Measurements from ENCODE around the gene CAPNS1. TPM values are rescaled to one million over a fixed set of nuclear protein-coding genes. Genes with fewer than 3 reads are reported as not detected.
"Not testable (repeated sequence)": the region's sequence is repeated elsewhere in the genome, so short reads cannot be mapped to it uniquely, and the experiment has no call there.

Gene CAPNS1
- total RNA-seq, 1 donor from 2014 or later, result 478 TPM

- Mint-ChIP-seq H3K4me1 (ENCODE audit: low read depth, unreplicated experiment) (no peaks in the 10 kb centered on the region), H3K27ac (ENCODE audit: unreplicated experiment) (no peak overlapping the region)
These were observed 42.9 kb downstream of the CAPNS1 start for GRCh38 chr19:36182612-36183244.

DNA sequence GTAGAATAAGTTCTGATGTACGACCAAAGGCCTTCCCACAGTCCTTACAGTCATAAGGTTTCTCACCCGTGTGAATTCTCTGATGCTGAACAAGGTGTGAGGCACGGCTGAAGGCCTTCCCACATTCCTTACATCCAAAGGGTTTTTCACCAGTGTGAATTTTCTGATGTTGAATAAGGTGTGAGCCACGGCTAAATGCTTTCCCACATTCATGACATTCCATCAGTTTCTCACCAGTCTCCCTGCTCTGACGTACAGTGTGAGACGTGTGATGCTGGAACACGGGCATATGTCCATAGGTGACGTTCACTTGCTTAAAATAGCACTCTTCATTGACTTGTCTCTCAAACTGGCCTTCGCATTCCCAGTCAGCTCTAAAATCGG lies 43.4 kb downstream of the CAPNS1 start:
- H3K27ac Mint-ChIP-seq (ENCODE audit: unreplicated experiment), result no peak overlapping the region
- TF ChIP-seq CTCF (IDR thresholded peaks at IDR 0.05; ENCODE audit: partially characterized antibody, unreplicated experiment), result no peak
- H3K4me3 Mint-ChIP-seq (ENCODE audit: unreplicated experiment), result no peak overlapping the region
- peaks cover 4% of the 10 kb centered on the region for H3K36me3 Mint-ChIP-seq (ENCODE audit: unreplicated experiment)
- no peak for DNase-seq
- peaks cover 2% of the 10 kb centered on the region for H3K9me3 Mint-ChIP-seq (ENCODE audit: unreplicated experiment)
- H3K4me1 Mint-ChIP-seq (ENCODE audit: low read depth, unreplicated experiment), result no peaks in the 10 kb centered on the region
- no peaks in the 10 kb centered on the region for H3K27me3 Mint-ChIP-seq (ENCODE audit: unreplicated experiment)

More at GRCh38 chr19:36182612-36183244, 42.9 kb downstream of the CAPNS1 start:
- Mint-ChIP-seq H3K27me3 (ENCODE audit: unreplicated experiment) (no peaks in the 10 kb centered on the region), H3K9me3 (ENCODE audit: unreplicated experiment) (peaks cover 2% of the 10 kb centered on the region), H3K4me3 (ENCODE audit: unreplicated experiment) (no peak overlapping the region), H3K36me3 (ENCODE audit: unreplicated experiment) (peaks cover 4% of the 10 kb centered on the region)
- no peak for DNase-seq
- no peak for TF ChIP-seq CTCF (IDR thresholded peaks at IDR 0.05; ENCODE audit: partially characterized antibody, unreplicated experiment)

- H3K4me1 Mint-ChIP-seq (ENCODE audit: low read depth, unreplicated experiment); H3K36me3 Mint-ChIP-seq (ENCODE audit: unreplicated experiment); H3K27ac Mint-ChIP-seq (ENCODE audit: unreplicated experiment); H3K9me3 Mint-ChIP-seq (ENCODE audit: unreplicated experiment); H3K27me3 Mint-ChIP-seq (ENCODE audit: unreplicated experiment); H3K4me3 Mint-ChIP-seq (ENCODE audit: unreplicated experiment); DNase-seq: not testable (repeated sequence)
These were observed 46.9 kb downstream of the CAPNS1 start for GRCh38 chr19:36186722-36187121.

- TF ChIP-seq CTCF (IDR thresholded peaks at IDR 0.05; ENCODE audit: partially characterized antibody, unreplicated experiment), result no peak
- no peak for DNase-seq
- H3K4me3 Mint-ChIP-seq (ENCODE audit: unreplicated experiment), result no peak overlapping the region
- no peak overlapping the region for H3K27ac Mint-ChIP-seq (ENCODE audit: unreplicated experiment)
- no peaks in the 10 kb centered on the region for H3K9me3 Mint-ChIP-seq (ENCODE audit: unreplicated experiment)
- peaks cover 7% of the 10 kb centered on the region for H3K36me3 Mint-ChIP-seq (ENCODE audit: unreplicated experiment)
- H3K4me1 Mint-ChIP-seq (ENCODE audit: low read depth, unreplicated experiment), result no peaks in the 10 kb centered on the region
- H3K27me3 Mint-ChIP-seq (ENCODE audit: unreplicated experiment), result peaks cover 1% of the 10 kb centered on the region
These were observed 56.4 kb downstream of the CAPNS1 start for GRCh38 chr19:36196249-36196648.

- H3K27ac Mint-ChIP-seq (ENCODE audit: unreplicated experiment), result no peak overlapping the region
- H3K36me3 Mint-ChIP-seq (ENCODE audit: unreplicated experiment), result peaks cover 11% of the 10 kb centered on the region
- no peak for DNase-seq
- H3K27me3 Mint-ChIP-seq (ENCODE audit: unreplicated experiment), result peaks cover 1% of the 10 kb centered on the region
- H3K9me3 Mint-ChIP-seq (ENCODE audit: unreplicated experiment), result no peaks in the 10 kb centered on the region
- no peak for TF ChIP-seq CTCF (IDR thresholded peaks at IDR 0.05; ENCODE audit: partially characterized antibody, unreplicated experiment)
- no peak overlapping the region for H3K4me3 Mint-ChIP-seq (ENCODE audit: unreplicated experiment)
- H3K4me1 Mint-ChIP-seq (ENCODE audit: low read depth, unreplicated experiment), result no peaks in the 10 kb centered on the region
These were observed 58.3 kb downstream of the CAPNS1 start for GRCh38 chr19:36198119-36198518.

Other genes with a start within 250 kb of the CAPNS1 start
- gene NFKBID, start 239.5 kb upstream of the CAPNS1 start, total RNA-seq (ENCODE audit: unreplicated experiment), result 7.6 TPM
- not detected for gene HCST, start 237.5 kb upstream of the CAPNS1 start, total RNA-seq (ENCODE audit: unreplicated experiment)
- gene TYROBP, start 231.8 kb upstream of the CAPNS1 start, total RNA-seq (ENCODE audit: unreplicated experiment), result not detected
- 40.6 TPM for gene LRFN3, start 203.7 kb upstream of the CAPNS1 start, total RNA-seq (ENCODE audit: unreplicated experiment)
- gene SDHAF1, start 144.9 kb upstream of the CAPNS1 start, total RNA-seq (ENCODE audit: unreplicated experiment), result 17.7 TPM
- 2.0 TPM for gene SYNE4, start 131.3 kb upstream of the CAPNS1 start, total RNA-seq (ENCODE audit: unreplicated experiment)
- gene ALKBH6, start 125.9 kb upstream of the CAPNS1 start, total RNA-seq (ENCODE audit: unreplicated experiment), result 29.5 TPM
- gene CLIP3, start 107.2 kb upstream of the CAPNS1 start, total RNA-seq (ENCODE audit: unreplicated experiment), result 146 TPM
- 10.1 TPM for gene THAP8, start 85.8 kb upstream of the CAPNS1 start, total RNA-seq (ENCODE audit: unreplicated experiment)
- 5.5 TPM for gene WDR62, start 85.2 kb upstream of the CAPNS1 start, total RNA-seq (ENCODE audit: unreplicated experiment)
- gene OVOL3, start 28.9 kb upstream of the CAPNS1 start, total RNA-seq (ENCODE audit: unreplicated experiment), result not detected
- 79.2 TPM for gene POLR2I, start 25.2 kb upstream of the CAPNS1 start, total RNA-seq (ENCODE audit: unreplicated experiment)
- 337 TPM for gene TBCB, start 24.6 kb upstream of the CAPNS1 start, total RNA-seq (ENCODE audit: unreplicated experiment)
- gene COX7A1, start 12.4 kb downstream of the CAPNS1 start, total RNA-seq (ENCODE audit: unreplicated experiment), result 62.3 TPM
- gene ZNF565, start 74.6 kb downstream of the CAPNS1 start, total RNA-seq (ENCODE audit: unreplicated experiment), result 5.6 TPM
- 59.6 TPM for gene ZNF146, start 75.0 kb downstream of the CAPNS1 start, total RNA-seq (ENCODE audit: unreplicated experiment)
- 14.3 TPM for gene ZFP14, start 239.1 kb downstream of the CAPNS1 start, total RNA-seq (ENCODE audit: unreplicated experiment)